Astrocyte (in vitro differentiated cells and primary cell): Measurements from ENCODE around the gene LONRF3. TPM values are rescaled to one million over a fixed set of nuclear protein-coding genes. Genes with fewer than 3 reads are reported as not detected.
A peak's percentile ranks its signal among the peaks of the same experiment; 100 is the strongest.

Source experiments
- DNase-seq: peaks from one replicate; pipeline ENCODE4 v3.0.0-alpha.2; 2010; ENCODE audit warnings: low read depth
- FAIRE-seq: peaks from 2 replicates; lab custom pipeline; 2011; peaks lifted over from hg19 to GRCh38; lab: Jason Lieb, UNC
- H2AFZ ChIP-seq: 2 replicates; pipeline ENCODE4 v1.6.0; 2012; ENCODE audit warnings: low read depth, low read length, inconsistent platforms
- H3K27ac ChIP-seq: 2 replicates; pipeline ENCODE4 v1.5.1; 2011; ENCODE audit warnings: low read depth, low read length, inconsistent platforms
- H3K27me3 ChIP-seq: 2 replicates; pipeline ENCODE4 v1.6.0; 2011; ENCODE audit warnings: low read length, inconsistent platforms; ENCODE audit not compliant: insufficient read depth
- H3K36me3 ChIP-seq: 2 replicates; pipeline ENCODE4 v1.5.1; 2011; ENCODE audit warnings: low read length, inconsistent platforms; ENCODE audit not compliant: insufficient read depth
- H3K4me1 ChIP-seq: 2 replicates; pipeline ENCODE4 v1.5.1; 2011; ENCODE audit warnings: low read length, inconsistent platforms; ENCODE audit not compliant: insufficient read depth
- H3K4me2 ChIP-seq: 2 replicates; pipeline ENCODE4 v1.6.0; 2012; ENCODE audit warnings: low read length, inconsistent platforms
- H3K4me3 ChIP-seq: 2 replicates; pipeline ENCODE4 v1.5.1; 2011; ENCODE audit warnings: low read depth, mild to moderate bottlenecking, low read length, inconsistent platforms; ENCODE audit not compliant: insufficient read depth
- H3K79me2 ChIP-seq: 2 replicates; pipeline ENCODE4 v1.6.0; 2012; ENCODE audit warnings: mild to moderate bottlenecking, low read length, inconsistent platforms; ENCODE audit not compliant: insufficient read depth
- H3K9ac ChIP-seq: 2 replicates; pipeline ENCODE4 v1.6.0; 2012; ENCODE audit warnings: mild to moderate bottlenecking, low read length, inconsistent platforms
- H3K9me3 ChIP-seq: 2 replicates; pipeline ENCODE4 v1.5.1; 2012; ENCODE audit warnings: low read depth, mild to moderate bottlenecking, low read length, inconsistent platforms; ENCODE audit not compliant: insufficient read depth
- H4K20me1 ChIP-seq: 2 replicates; pipeline ENCODE4 v1.6.0; 2012; ENCODE audit warnings: low read length, inconsistent platforms; ENCODE audit not compliant: insufficient read depth
- H3K27ac Mint-ChIP-seq: one replicate; pipeline ENCODE4 v1.8.0; 2021; ENCODE audit warnings: mild to moderate bottlenecking, mixed read lengths; ENCODE audit not compliant: unreplicated experiment
- H3K27me3 Mint-ChIP-seq: one replicate; pipeline ENCODE4 v1.8.0; 2021; ENCODE audit warnings: low read depth, mixed read lengths; ENCODE audit not compliant: unreplicated experiment
- H3K36me3 Mint-ChIP-seq: one replicate; pipeline ENCODE4 v1.8.0; 2021; ENCODE audit warnings: low read depth, mixed read lengths; ENCODE audit not compliant: unreplicated experiment
- H3K4me1 Mint-ChIP-seq: one replicate; pipeline ENCODE4 v1.8.0; 2021; ENCODE audit warnings: low read depth, mixed read lengths; ENCODE audit not compliant: unreplicated experiment
- H3K4me3 Mint-ChIP-seq: one replicate; pipeline ENCODE4 v1.8.0; 2021; ENCODE audit warnings: mild to moderate bottlenecking, moderate library complexity, mixed read lengths; ENCODE audit not compliant: unreplicated experiment
- H3K9me3 Mint-ChIP-seq: one replicate; pipeline ENCODE4 v1.8.0; 2021; ENCODE audit warnings: mild to moderate bottlenecking, mixed read lengths; ENCODE audit not compliant: unreplicated experiment
- CTCF ChIP-seq: IDR thresholded peaks from 2 replicates; pipeline ENCODE4 v1.5.1; 2011; ENCODE audit warnings: low read depth, mild to moderate bottlenecking, inconsistent platforms, low read length, moderate library complexity; ENCODE audit not compliant: insufficient read depth
- EZH2 ChIP-seq: IDR thresholded peaks from 2 replicates; pipeline ENCODE4 v1.6.1; 2012; ENCODE audit warnings: mild to moderate bottlenecking, low read length, inconsistent platforms; ENCODE audit not compliant: insufficient read depth
- total RNA-seq: library from RNA; stranded (reverse); gene quantifications from 2 replicates; pipeline ENCODE4 v1.2.1, GENCODE V29; 2021

LONRF3 gene
- total RNA-seq, 1 donor from 2014 or later, result 0.11 TPM

- TF ChIP-seq EZH2 (no peak), CTCF (no peak)
- H3K4me1 ChIP-seq, result peaks cover 6% of the 10 kb centered on the region
- no peaks in the 10 kb centered on the region for H3K27me3 Mint-ChIP-seq
- no peaks in the 10 kb centered on the region for H3K36me3 ChIP-seq
- H3K9ac ChIP-seq, result no peak overlapping the region
- FAIRE-seq (no peak), DNase-seq (no peak)
- no peak overlapping the region for H3K27ac ChIP-seq
- no peak overlapping the region for H3K27ac Mint-ChIP-seq
- H3K36me3 Mint-ChIP-seq, result no peaks in the 10 kb centered on the region
- no peaks in the 10 kb centered on the region for H3K27me3 ChIP-seq
- peaks cover 2% of the 10 kb centered on the region for H3K9me3 Mint-ChIP-seq
- no peak overlapping the region for H3K4me2 ChIP-seq
- no peak overlapping the region for H3K4me3 Mint-ChIP-seq
- no peaks in the 10 kb centered on the region for H3K79me2 ChIP-seq
- H3K9me3 ChIP-seq, result no peaks in the 10 kb centered on the region
- H2AFZ ChIP-seq, result no peak overlapping the region
- H3K4me1 Mint-ChIP-seq, result peaks cover 8% of the 10 kb centered on the region
- H3K4me3 ChIP-seq, result no peak overlapping the region
- no peaks in the 10 kb centered on the region for H4K20me1 ChIP-seq
These were observed 71.5 kb downstream of the LONRF3 start for GRCh38 chrX:119045884-119046283.

- Histone ChIP-seq H4K20me1 (no peaks in the 10 kb centered on the region), H3K4me3 (no peak overlapping the region), H3K4me1 (no peaks in the 10 kb centered on the region), H3K9ac (no peak overlapping the region), H3K4me2 (no peak overlapping the region), H3K9me3 (no peaks in the 10 kb centered on the region), H3K36me3 (no peaks in the 10 kb centered on the region), H2AFZ (no peak overlapping the region), H3K79me2 (no peaks in the 10 kb centered on the region), H3K27ac (no peak overlapping the region), H3K27me3 (no peaks in the 10 kb centered on the region)
- Mint-ChIP-seq H3K36me3 (no peaks in the 10 kb centered on the region), H3K4me1 (no peaks in the 10 kb centered on the region), H3K27ac (no peak overlapping the region), H3K9me3 (peaks cover under 1% of the 10 kb centered on the region), H3K4me3 (no peak overlapping the region), H3K27me3 (no peaks in the 10 kb centered on the region)
- TF ChIP-seq CTCF (no peak), EZH2 (no peak)
- FAIRE-seq (peak; percentile 32), DNase-seq (no peak)
These were observed 81.3 kb downstream of the LONRF3 start for GRCh38 chrX:119055687-119056086.

- H3K9me3 Mint-ChIP-seq, result no peaks in the 10 kb centered on the region
- Histone ChIP-seq H3K79me2 (no peaks in the 10 kb centered on the region), H3K4me2 (no peak overlapping the region), H2AFZ (no peak overlapping the region), H3K9ac (no peak overlapping the region), H3K27ac (no peak overlapping the region), H3K27me3 (no peaks in the 10 kb centered on the region), H3K36me3 (no peaks in the 10 kb centered on the region), H4K20me1 (no peaks in the 10 kb centered on the region), H3K4me3 (no peak overlapping the region), H3K9me3 (no peaks in the 10 kb centered on the region), H3K4me1 (no peaks in the 10 kb centered on the region)
- peaks cover 6% of the 10 kb centered on the region for H3K4me1 Mint-ChIP-seq
- DNase-seq (peak; percentile 52), FAIRE-seq (peak; percentile 26)
- no peak overlapping the region for H3K4me3 Mint-ChIP-seq
- no peak for TF ChIP-seq CTCF
- no peak for TF ChIP-seq EZH2
- H3K27ac Mint-ChIP-seq, result no peak overlapping the region
- H3K27me3 Mint-ChIP-seq, result no peaks in the 10 kb centered on the region
- no peaks in the 10 kb centered on the region for H3K36me3 Mint-ChIP-seq
These were observed 88.4 kb downstream of the LONRF3 start for GRCh38 chrX:119062750-119063374.
